Neural cell (in vitro differentiated cells): ENCODE measurements around the gene IL1R2. TPM values are rescaled to one million over a fixed set of nuclear protein-coding genes. Genes with fewer than 3 reads are reported as not detected.

Experiments
- H2AFZ ChIP-seq: fragments of 200-600, 300-800 bp; sonication (generic), shearing (Covaris generic); 2 replicates; pipeline ENCODE4 v1.6.0; 2014; ENCODE audit warnings: low read depth, mild to moderate bottlenecking, antibody characterized with exemption, low read length, moderate library complexity
- H3F3A ChIP-seq: fragments of 200-600 bp; shearing (Covaris generic); 2 replicates; pipeline ENCODE4 v1.6.1; 2016; ENCODE audit warnings: mild to moderate bottlenecking, moderate library complexity, mixed read lengths, antibody characterized with exemption, low read length; ENCODE audit not compliant: insufficient read depth, poor library complexity, severe bottlenecking
- H3K27ac ChIP-seq: fragments of 200-600, 300-800 bp; sonication (generic), shearing (Covaris generic); 2 replicates; pipeline ENCODE4 v1.5.1; 2014; ENCODE audit warnings: mild to moderate bottlenecking, low read length, moderate library complexity
- H3K27me3 ChIP-seq: fragments of 300-800, 200-600 bp; sonication (generic), shearing (Covaris generic); 2 replicates; pipeline ENCODE4 v1.6.0; 2014; ENCODE audit warnings: mild to moderate bottlenecking, low read depth, low read length, moderate library complexity; ENCODE audit not compliant: insufficient read depth
- H3K36me3 ChIP-seq: fragments of 300-800, 200-600 bp; sonication (generic), shearing (Covaris generic); 2 replicates; pipeline ENCODE4 v1.5.1; 2014; ENCODE audit warnings: mild to moderate bottlenecking, antibody characterized with exemption, low read length, moderate library complexity; ENCODE audit not compliant: insufficient read depth
- H3K4me2 ChIP-seq: fragments of 300-800, 200-600 bp; sonication (generic), shearing (Covaris generic); 2 replicates; pipeline ENCODE4 v1.6.0; 2014; ENCODE audit warnings: mild to moderate bottlenecking, low read length
- H3K4me3 ChIP-seq: fragments of 300-800, 200-600 bp; sonication (generic), shearing (Covaris generic); 2 replicates; pipeline ENCODE4 v1.5.1; 2014; ENCODE audit warnings: mild to moderate bottlenecking, low read length, moderate library complexity
- H3K79me2 ChIP-seq: fragments of 200-600 bp; shearing (Covaris generic); replicated peaks from 2 replicates; pipeline ENCODE4 v1.6.0; 2014; ENCODE audit warnings: mild to moderate bottlenecking, low read length, moderate library complexity; ENCODE audit not compliant: insufficient read depth
- H3K9ac ChIP-seq: fragments of 300-800, 200-600 bp; sonication (generic), shearing (Covaris generic); 2 replicates; pipeline ENCODE4 v1.6.1; 2016; ENCODE audit warnings: mild to moderate bottlenecking, low read length, mixed read lengths
- H3K9me2 ChIP-seq: fragments of 200-600 bp; shearing (Covaris generic); 2 replicates; pipeline ENCODE4 v1.6.1; 2016; ENCODE audit warnings: mild to moderate bottlenecking, low read length, mixed read lengths; ENCODE audit not compliant: insufficient read depth
- H3K9me3 ChIP-seq: fragments of 200-600, 300-800 bp; sonication (generic), shearing (Covaris generic); 2 replicates; pipeline ENCODE4 v1.6.1; 2016; ENCODE audit warnings: mild to moderate bottlenecking, mixed run types, low read length, moderate library complexity, mixed read lengths
- H4K20me1 ChIP-seq: fragments of 200-600 bp; shearing (Covaris generic); 2 replicates; pipeline ENCODE4 v1.6.1; 2016; ENCODE audit warnings: mild to moderate bottlenecking, mixed run types; ENCODE audit not compliant: insufficient read depth
- EP300 ChIP-seq: fragments of 450-650 bp; conservative IDR thresholded peaks from 2 replicates; pipeline ENCODE4 v1.6.1; 2014; ENCODE audit warnings: antibody characterized with exemption, mild to moderate bottlenecking, moderate library complexity; ENCODE audit not compliant: poor library complexity, severe bottlenecking
- EZH2 ChIP-seq: fragments of 200-600, 300-800 bp; shearing (Covaris generic), sonication (generic); IDR thresholded peaks from 2 replicates; pipeline ENCODE4 v1.6.1; 2014; ENCODE audit warnings: antibody characterized with exemption, low read length, borderline replicate concordance, mild to moderate bottlenecking; ENCODE audit not compliant: insufficient read depth, poor library complexity, severe bottlenecking
- MXI1 ChIP-seq: fragments of 450-650 bp; conservative IDR thresholded peaks from 2 replicates; pipeline ENCODE4 v1.6.1; 2014; ENCODE audit warnings: antibody characterized with exemption, mild to moderate bottlenecking; ENCODE audit not compliant: poor library complexity, severe bottlenecking
- POLR2AphosphoS5 ChIP-seq: IDR thresholded peaks from 2 replicates; pipeline ENCODE4 v1.6.1; 2012
- RAD21 ChIP-seq: fragments of 450-650 bp; conservative IDR thresholded peaks from 2 replicates; pipeline ENCODE4 v1.6.1; 2014; ENCODE audit warnings: antibody characterized with exemption, mild to moderate bottlenecking, moderate library complexity
- SMC3 ChIP-seq: fragments of 450-650 bp; conservative IDR thresholded peaks from 2 replicates; pipeline ENCODE4 v1.6.1; 2014; ENCODE audit warnings: antibody characterized with exemption, mild to moderate bottlenecking, moderate library complexity; ENCODE audit not compliant: poor library complexity
- TAF1 ChIP-seq: IDR thresholded peaks from 2 replicates; pipeline ENCODE4 v1.6.1; 2012; ENCODE audit warnings: low read depth
- polyA plus RNA-seq: library from polyadenylated mRNA; depleted of rRNA; stranded (reverse); fragments of >200 nt; gene quantifications from 2 replicates; pipeline ENCODE4 v1.2.3, GENCODE V29; 2014
- TF ChIP-seq, protein P1 (sequence below): fragments of 450-650 bp; IDR thresholded peaks from 2 replicates; pipeline ENCODE4 v1.5.1; 2014; ENCODE audit warnings: antibody characterized with exemption, mild to moderate bottlenecking, moderate library complexity; ENCODE audit not compliant: poor library complexity, severe bottlenecking
- TF ChIP-seq, protein P2 (sequence below): IDR thresholded peaks from 2 replicates; pipeline ENCODE4 v1.6.1; 2012; ENCODE audit warnings: borderline replicate concordance

Gene IL1R2
- polyA plus RNA-seq, 1 donor from 2014 or later = not detected

DNA sequence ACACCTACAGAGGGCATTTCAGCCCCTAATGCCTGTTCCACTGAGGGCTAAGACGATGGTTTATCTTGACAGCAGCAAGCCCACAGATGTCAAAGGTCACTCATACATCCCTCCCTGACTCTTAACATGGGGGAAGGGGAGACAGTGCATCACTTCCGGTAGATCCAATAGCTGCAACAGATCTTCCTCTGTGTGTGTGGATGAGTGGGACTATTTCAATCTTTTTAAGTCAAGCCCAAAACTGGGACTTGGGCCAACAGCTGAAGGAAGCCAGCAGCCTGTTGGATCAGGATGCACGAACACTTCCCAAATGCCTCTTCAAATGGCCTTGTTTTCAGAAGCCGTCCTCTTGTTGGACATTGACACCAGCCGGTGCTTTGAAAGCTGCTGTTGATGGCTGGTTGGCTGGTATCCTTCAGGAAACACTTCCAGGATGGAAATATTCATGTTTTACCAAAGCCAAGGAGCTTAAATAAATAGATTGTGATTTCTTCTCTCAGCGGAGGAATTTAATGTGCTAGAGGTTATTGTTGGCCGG lies 59.2 kb downstream of the IL1R2 start:
- no peaks in the 10 kb centered on the region for H3K27me3 ChIP-seq
- H3K36me3 ChIP-seq = no peaks in the 10 kb centered on the region
- TF ChIP-seq RAD21 (no peak), EZH2 (no peak), MXI1 (no peak), TAF1 (no peak), EP300 (no peak)
- no peaks in the 10 kb centered on the region for H4K20me1 ChIP-seq
- H3F3A ChIP-seq = no peaks in the 10 kb centered on the region
- H3K27ac ChIP-seq = no peak overlapping the region
- no peak overlapping the region for H2AFZ ChIP-seq
- no peak overlapping the region for H3K9ac ChIP-seq
- H3K9me3 ChIP-seq = no peaks in the 10 kb centered on the region
- H3K4me3 ChIP-seq = no peak overlapping the region
- no peak overlapping the region for H3K4me2 ChIP-seq
- H3K9me2 ChIP-seq = no peaks in the 10 kb centered on the region
- no peaks in the 10 kb centered on the region for H3K79me2 ChIP-seq

DNA sequence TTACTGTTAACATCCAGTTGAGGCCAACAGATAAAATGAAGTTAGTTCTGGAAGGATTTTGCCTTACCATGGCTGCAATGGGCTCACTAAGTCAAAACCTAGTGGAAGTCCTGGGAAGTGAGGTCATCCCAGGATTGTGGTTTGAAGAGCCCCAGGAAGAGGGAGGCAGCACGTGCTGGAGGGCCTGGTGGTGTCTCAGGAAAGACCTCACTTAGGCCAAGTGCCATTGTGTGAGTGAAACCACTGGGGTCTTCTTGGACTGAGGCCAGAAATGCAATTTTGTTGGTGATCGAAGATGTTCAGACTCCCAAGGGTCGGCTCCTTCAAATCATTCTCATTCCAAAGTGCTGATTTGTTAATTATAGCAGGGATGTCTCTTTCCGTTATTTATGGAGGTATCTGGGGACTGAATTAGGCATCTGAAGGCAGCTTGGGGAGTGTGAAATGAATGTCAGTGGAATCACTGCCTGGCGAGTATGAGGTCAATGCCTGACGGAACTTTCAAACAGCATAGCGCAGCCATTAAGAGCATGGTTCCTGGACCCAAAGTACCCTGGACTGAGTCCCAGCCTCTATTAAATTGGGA lies 60.0 kb downstream of the IL1R2 start:
- H3K9me2 ChIP-seq = no peaks in the 10 kb centered on the region
- H2AFZ ChIP-seq = no peak overlapping the region
- H3K4me3 ChIP-seq = no peak overlapping the region
- no peak overlapping the region for H3K9ac ChIP-seq
- H3K36me3 ChIP-seq = no peaks in the 10 kb centered on the region
- H3K79me2 ChIP-seq = no peaks in the 10 kb centered on the region
- no peak overlapping the region for H3K4me2 ChIP-seq
- no peaks in the 10 kb centered on the region for H3K27me3 ChIP-seq
- no peaks in the 10 kb centered on the region for H3F3A ChIP-seq
- no peak overlapping the region for H3K27ac ChIP-seq
- no peaks in the 10 kb centered on the region for H4K20me1 ChIP-seq
- H3K9me3 ChIP-seq = no peaks in the 10 kb centered on the region
- TF ChIP-seq, protein P1, sequence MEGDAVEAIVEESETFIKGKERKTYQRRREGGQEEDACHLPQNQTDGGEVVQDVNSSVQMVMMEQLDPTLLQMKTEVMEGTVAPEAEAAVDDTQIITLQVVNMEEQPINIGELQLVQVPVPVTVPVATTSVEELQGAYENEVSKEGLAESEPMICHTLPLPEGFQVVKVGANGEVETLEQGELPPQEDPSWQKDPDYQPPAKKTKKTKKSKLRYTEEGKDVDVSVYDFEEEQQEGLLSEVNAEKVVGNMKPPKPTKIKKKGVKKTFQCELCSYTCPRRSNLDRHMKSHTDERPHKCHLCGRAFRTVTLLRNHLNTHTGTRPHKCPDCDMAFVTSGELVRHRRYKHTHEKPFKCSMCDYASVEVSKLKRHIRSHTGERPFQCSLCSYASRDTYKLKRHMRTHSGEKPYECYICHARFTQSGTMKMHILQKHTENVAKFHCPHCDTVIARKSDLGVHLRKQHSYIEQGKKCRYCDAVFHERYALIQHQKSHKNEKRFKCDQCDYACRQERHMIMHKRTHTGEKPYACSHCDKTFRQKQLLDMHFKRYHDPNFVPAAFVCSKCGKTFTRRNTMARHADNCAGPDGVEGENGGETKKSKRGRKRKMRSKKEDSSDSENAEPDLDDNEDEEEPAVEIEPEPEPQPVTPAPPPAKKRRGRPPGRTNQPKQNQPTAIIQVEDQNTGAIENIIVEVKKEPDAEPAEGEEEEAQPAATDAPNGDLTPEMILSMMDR = no peak
- TF ChIP-seq, protein P2, sequence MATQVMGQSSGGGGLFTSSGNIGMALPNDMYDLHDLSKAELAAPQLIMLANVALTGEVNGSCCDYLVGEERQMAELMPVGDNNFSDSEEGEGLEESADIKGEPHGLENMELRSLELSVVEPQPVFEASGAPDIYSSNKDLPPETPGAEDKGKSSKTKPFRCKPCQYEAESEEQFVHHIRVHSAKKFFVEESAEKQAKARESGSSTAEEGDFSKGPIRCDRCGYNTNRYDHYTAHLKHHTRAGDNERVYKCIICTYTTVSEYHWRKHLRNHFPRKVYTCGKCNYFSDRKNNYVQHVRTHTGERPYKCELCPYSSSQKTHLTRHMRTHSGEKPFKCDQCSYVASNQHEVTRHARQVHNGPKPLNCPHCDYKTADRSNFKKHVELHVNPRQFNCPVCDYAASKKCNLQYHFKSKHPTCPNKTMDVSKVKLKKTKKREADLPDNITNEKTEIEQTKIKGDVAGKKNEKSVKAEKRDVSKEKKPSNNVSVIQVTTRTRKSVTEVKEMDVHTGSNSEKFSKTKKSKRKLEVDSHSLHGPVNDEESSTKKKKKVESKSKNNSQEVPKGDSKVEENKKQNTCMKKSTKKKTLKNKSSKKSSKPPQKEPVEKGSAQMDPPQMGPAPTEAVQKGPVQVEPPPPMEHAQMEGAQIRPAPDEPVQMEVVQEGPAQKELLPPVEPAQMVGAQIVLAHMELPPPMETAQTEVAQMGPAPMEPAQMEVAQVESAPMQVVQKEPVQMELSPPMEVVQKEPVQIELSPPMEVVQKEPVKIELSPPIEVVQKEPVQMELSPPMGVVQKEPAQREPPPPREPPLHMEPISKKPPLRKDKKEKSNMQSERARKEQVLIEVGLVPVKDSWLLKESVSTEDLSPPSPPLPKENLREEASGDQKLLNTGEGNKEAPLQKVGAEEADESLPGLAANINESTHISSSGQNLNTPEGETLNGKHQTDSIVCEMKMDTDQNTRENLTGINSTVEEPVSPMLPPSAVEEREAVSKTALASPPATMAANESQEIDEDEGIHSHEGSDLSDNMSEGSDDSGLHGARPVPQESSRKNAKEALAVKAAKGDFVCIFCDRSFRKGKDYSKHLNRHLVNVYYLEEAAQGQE = no peak
- TF ChIP-seq TAF1 (no peak), RAD21 (no peak), EZH2 (no peak), EP300 (no peak), MXI1 (no peak), POLR2AphosphoS5 (no peak), SMC3 (no peak)
